Measurements from ENCODE around the gene PKIG. TPM values are rescaled to one million over a fixed set of nuclear protein-coding genes. Genes with fewer than 3 reads are reported as not detected.

Gene PKIG
- polyA plus RNA-seq, 1 experiment = 186 TPM

- POLR2A ChIA-PET = no interaction called here
- H3K36me3 ChIP-seq (ENCODE audit: control insufficient read depth, insufficient read depth, low read length) = peaks cover 7% of the 10 kb centered on the region
- no peak for DNase-seq (ENCODE audit: low read depth)
- no peak for TF ChIP-seq CTCF (IDR thresholded peaks at IDR 0.05; ENCODE audit: insufficient read depth, low read depth, low read length)
- CTCF ChIA-PET = interaction anchor here (0.8 kb wide), 1 partner anchor 23 kb away, joined by 3 read pairs; no protein-coding TSS in a partner anchor
- no peak overlapping the region for H3K4me3 ChIP-seq (ENCODE audit: low read depth, low read length)
- H3K27me3 ChIP-seq (ENCODE audit: control insufficient read depth, insufficient read depth, low read length) = no peaks in the 10 kb centered on the region
These were observed 43.9 kb downstream of the PKIG start for GRCh38 chr20:44626278-44626677.

- ChIA-PET CTCF (interaction anchor here (0.7 kb wide), 1 partner anchor 98 kb away, joined by 3 read pairs; no protein-coding TSS in a partner anchor), POLR2A (no interaction called here)
- DNase-seq (ENCODE audit: low read depth) = no peak
These were observed 45.1 kb downstream of the PKIG start for GRCh38 chr20:44627364-44628010.

GRCh38 chr20:44629017-44629385, 46.6 kb downstream of the PKIG start:
- TF ChIP-seq CTCF (IDR thresholded peaks at IDR 0.05; ENCODE audit: insufficient read depth, low read depth, low read length) = no peak
- CTCF ChIA-PET = no interaction called here
- POLR2A ChIA-PET = no interaction called here
- Histone ChIP-seq H3K27me3 (ENCODE audit: control insufficient read depth, insufficient read depth, low read length) (no peaks in the 10 kb centered on the region), H3K4me3 (ENCODE audit: low read depth, low read length) (no peak overlapping the region), H3K36me3 (ENCODE audit: control insufficient read depth, insufficient read depth, low read length) (peaks cover 1% of the 10 kb centered on the region; the same call in 1 of the 2 replicates)
- DNase-seq (ENCODE audit: low read depth) = no peak

More at GRCh38 chr20:44627364-44628010, 45.1 kb downstream of the PKIG start:
- TF ChIP-seq CTCF (IDR thresholded peaks at IDR 0.05; ENCODE audit: insufficient read depth, low read depth, low read length) = no peak
- Histone ChIP-seq H3K27me3 (ENCODE audit: control insufficient read depth, insufficient read depth, low read length) (no peaks in the 10 kb centered on the region), H3K4me3 (ENCODE audit: low read depth, low read length) (no peak overlapping the region), H3K36me3 (ENCODE audit: control insufficient read depth, insufficient read depth, low read length) (peaks cover 4% of the 10 kb centered on the region)

GRCh38 chr20:44629542-44629941, 47.2 kb downstream of the PKIG start:
- Histone ChIP-seq H3K4me3 (ENCODE audit: low read depth, low read length) (no peak overlapping the region), H3K27me3 (ENCODE audit: control insufficient read depth, insufficient read depth, low read length) (no peaks in the 10 kb centered on the region), H3K36me3 (ENCODE audit: control insufficient read depth, insufficient read depth, low read length) (peaks cover 1% of the 10 kb centered on the region)
- CTCF ChIA-PET = no interaction called here
- no peak for DNase-seq (ENCODE audit: low read depth)
- POLR2A ChIA-PET = no interaction called here
- no peak for TF ChIP-seq CTCF (IDR thresholded peaks at IDR 0.05; ENCODE audit: insufficient read depth, low read depth, low read length)

GRCh38 chr20:44630297-44630696, 47.9 kb downstream of the PKIG start:
- H3K4me3 ChIP-seq (ENCODE audit: low read depth, low read length) = no peak overlapping the region
- H3K36me3 ChIP-seq (ENCODE audit: control insufficient read depth, insufficient read depth, low read length) = peaks cover 2% of the 10 kb centered on the region
- ChIA-PET POLR2A (no interaction called here), CTCF (no interaction called here)
- H3K27me3 ChIP-seq (ENCODE audit: control insufficient read depth, insufficient read depth, low read length) = no peaks in the 10 kb centered on the region
- DNase-seq (ENCODE audit: low read depth) = no peak
- no peak for TF ChIP-seq CTCF (IDR thresholded peaks at IDR 0.05; ENCODE audit: insufficient read depth, low read depth, low read length)
